Measurements from ENCODE around the gene GRIPAP1. TPM values are rescaled to one million over a fixed set of nuclear protein-coding genes. Genes with fewer than 3 reads are reported as not detected.

Gene GRIPAP1
- total RNA-seq, 2 donors from 2014 or later, result 32.0 to 36.9 TPM

- Histone ChIP-seq H3K4me1 (no peaks in the 10 kb centered on the region), H3K9me3 (no peaks in the 10 kb centered on the region), H3K9ac (ENCODE audit: low read depth in 2 of 2, low read length in 2 of 2) (no peak overlapping the region), H3K27me3 (no peaks in the 10 kb centered on the region), H3K4me3 (no peak overlapping the region), H3K36me3 (no peaks in the 10 kb centered on the region), H3K27ac (no peak overlapping the region)
- intact Hi-C loops (cut with DNase I), result no loop called here
- TF ChIP-seq CTCF (IDR thresholded peaks at IDR 0.05), result no peak
- DNase-seq, result no peak
Measured at GRCh38 chrX:48966796-48967579, 35.1 kb downstream of the GRIPAP1 start.

GRCh38 chrX:48965959-48966358, 36.1 kb downstream of the GRIPAP1 start:
- no peak overlapping the region for H3K27ac ChIP-seq
- DNase-seq, result no peak

GRCh38 chrX:48961585-48962091, 40.4 kb downstream of the GRIPAP1 start:
- Histone ChIP-seq H3K9me3 (no peaks in the 10 kb centered on the region), H3K27me3 (no peaks in the 10 kb centered on the region), H3K27ac (no peak overlapping the region), H3K4me1 (no peaks in the 10 kb centered on the region), H3K36me3 (no peaks in the 10 kb centered on the region), H3K4me3 (no peak overlapping the region), H3K9ac (ENCODE audit: low read depth in 2 of 2, low read length in 2 of 2) (no peak overlapping the region)
- TF ChIP-seq CTCF (IDR thresholded peaks at IDR 0.05), result no peak
- intact Hi-C loops (cut with DNase I), result no loop called here
- DNase-seq, result no peak

More at GRCh38 chrX:48965959-48966358, 36.1 kb downstream of the GRIPAP1 start:
- intact Hi-C loops (cut with DNase I), result no loop called here
- Histone ChIP-seq H3K9me3 (no peaks in the 10 kb centered on the region), H3K4me1 (no peaks in the 10 kb centered on the region), H3K4me3 (no peak overlapping the region), H3K9ac (ENCODE audit: low read depth in 2 of 2, low read length in 2 of 2) (no peak overlapping the region), H3K36me3 (no peaks in the 10 kb centered on the region), H3K27me3 (no peaks in the 10 kb centered on the region)
- TF ChIP-seq CTCF (IDR thresholded peaks at IDR 0.05), result no peak

GRCh38 chrX:48960291-48960690, 41.8 kb downstream of the GRIPAP1 start:
- intact Hi-C loops (cut with DNase I), result no loop called here
- no peaks in the 10 kb centered on the region for H3K4me1 ChIP-seq
- TF ChIP-seq CTCF (IDR thresholded peaks at IDR 0.05), result no peak
- no peak overlapping the region for H3K9ac ChIP-seq (ENCODE audit: low read depth in 2 of 2, low read length in 2 of 2)
- DNase-seq, result no peak
- no peaks in the 10 kb centered on the region for H3K27me3 ChIP-seq
- H3K4me3 ChIP-seq, result no peak overlapping the region
- H3K9me3 ChIP-seq, result no peaks in the 10 kb centered on the region
- H3K27ac ChIP-seq, result no peak overlapping the region
- H3K36me3 ChIP-seq, result no peaks in the 10 kb centered on the region

GRCh38 chrX:48958635-48959094, 43.4 kb downstream of the GRIPAP1 start:
- H3K9ac ChIP-seq (ENCODE audit: low read depth in 2 of 2, low read length in 2 of 2), result peak overlapping the region; percentile 62 to 65
- no peaks in the 10 kb centered on the region for H3K4me1 ChIP-seq
- peak overlapping the region; percentile 8 for H3K4me3 ChIP-seq
- intact Hi-C loops (cut with DNase I), result no loop called here
- H3K27ac ChIP-seq, result peak overlapping the region; percentile 94
- no peaks in the 10 kb centered on the region for H3K27me3 ChIP-seq
- TF ChIP-seq CTCF (IDR thresholded peaks at IDR 0.05), result no peak
- no peaks in the 10 kb centered on the region for H3K9me3 ChIP-seq
- peak; percentile 36 for DNase-seq
- H3K36me3 ChIP-seq, result no peaks in the 10 kb centered on the region

Measured in colonic mucosa (tissue), 4 donors.